SK-N-SH (cell line): ENCODE measurements around the gene TXNRD2. TPM values are rescaled to one million over a fixed set of nuclear protein-coding genes. Genes with fewer than 3 reads are reported as not detected.
A peak's percentile ranks its signal among the peaks of the same experiment; 100 is the strongest.
"Not testable (repeated sequence)": the region's sequence is repeated elsewhere in the genome, so short reads cannot be mapped to it uniquely, and the experiment has no call there.

Source experiments
- CTCF ChIA-PET: fragments of 300-600, 350-600 bp; formaldehyde crosslinking; extraction: SDS; loops from one replicate; lab custom pipeline; 2021; lab: Yijun Ruan, JAX
- POLR2A ChIA-PET: fragments of 350-600 bp; sonication (Branson Sonifier 250); formaldehyde crosslinking; extraction: SDS; loops from one replicate; lab custom pipeline; 2020; ENCODE audit warnings: antibody characterized with exemption, inconsistent platforms; lab: Yijun Ruan, JAX
- DNase-seq: peaks from one replicate; pipeline ENCODE4 v3.0.0; 2012
- H2AFZ ChIP-seq: fragments of 200-600 bp; sonication (generic); 2 replicates; pipeline ENCODE4 v1.8.1; 2016; ENCODE audit warnings: antibody characterized with exemption, mild to moderate bottlenecking, low read depth
- H3F3A ChIP-seq: fragments of 200-600 bp; sonication (generic); replicated peaks from 2 replicates; pipeline ENCODE3; 2016; ENCODE audit warnings: antibody characterized with exemption, mild to moderate bottlenecking; ENCODE audit not compliant: insufficient read depth
- H3K27ac ChIP-seq, 2 experiments: fragments of 200-500 bp in 1 of 2; fragments of 200-600 bp in 1 of 2; sonication (Bioruptor generic) in 1 of 2; sonication (generic), shearing (Covaris generic) in 1 of 2; 2 replicates each; pipeline versions ENCODE4 v1.5.1 to v1.6.1; 2014 to 2016; ENCODE audit warnings: low read depth in 2 of 2, inconsistent platforms in 1 of 2, low read length in 1 of 2, mild to moderate bottlenecking in 1 of 2, mixed read lengths in 1 of 2
- H3K27me3 ChIP-seq: fragments of 200-600 bp; sonication (generic), shearing (Covaris generic); 2 replicates; pipeline ENCODE4 v1.6.1; 2016; ENCODE audit warnings: mixed run types; ENCODE audit not compliant: insufficient read depth
- H3K36me3 ChIP-seq, 2 experiments: fragments of 200-500 bp in 1 of 2; fragments of 200-600 bp in 1 of 2; sonication (Bioruptor generic) in 1 of 2; sonication (generic) in 1 of 2; replicated peaks in 1 of 2; 2 replicates each; pipeline versions ENCODE3 to v1.5.1; 2014 to 2016; ENCODE audit warnings: low read length in 1 of 2, mild to moderate bottlenecking in 1 of 2; ENCODE audit not compliant: insufficient read depth in 2 of 2, control insufficient read depth in 1 of 2
- H3K4me1 ChIP-seq, 2 experiments: fragments of 200-500 bp in 1 of 2; fragments of 200-600 bp in 1 of 2; sonication (Bioruptor generic) in 1 of 2; sonication (generic), shearing (Covaris generic) in 1 of 2; 2 replicates each; pipeline versions ENCODE4 v1.5.1 to v1.6.1; 2014 to 2016; ENCODE audit warnings: low read depth in 1 of 2, low read length in 1 of 2, mixed run types in 1 of 2; ENCODE audit not compliant: insufficient read depth in 2 of 2, control insufficient read depth in 1 of 2
- H3K4me2 ChIP-seq: fragments of 200-600 bp; sonication (generic), shearing (Covaris generic); 2 replicates; pipeline ENCODE4 v1.6.1; 2017; ENCODE audit warnings: mixed run types
- H3K4me3 ChIP-seq, 2 experiments: fragments of 200-500 bp in 1 of 2; fragments of 200-600 bp in 1 of 2; sonication (Bioruptor generic) in 1 of 2; sonication (generic), shearing (Covaris generic) in 1 of 2; 2 replicates each; pipeline versions ENCODE4 v1.5.1 to v1.8.1; 2014 to 2016; ENCODE audit warnings: low read depth in 2 of 2, inconsistent platforms in 1 of 2, low read length in 1 of 2, mild to moderate bottlenecking in 1 of 2, mixed read lengths in 1 of 2, moderate library complexity in 1 of 2
- H3K79me2 ChIP-seq: fragments of 200-600 bp; sonication (generic); 2 replicates; pipeline ENCODE4 v1.8.1; 2017; ENCODE audit warnings: mild to moderate bottlenecking; ENCODE audit not compliant: insufficient read depth
- H3K9ac ChIP-seq: fragments of 200-600 bp; sonication (generic); 2 replicates; pipeline ENCODE4 v1.6.1; 2017; ENCODE audit warnings: mixed run types
- H3K9me2 ChIP-seq: fragments of 200-600 bp; sonication (generic); 2 replicates; pipeline ENCODE4 v1.6.1; 2017; ENCODE audit warnings: mixed run types
- H3K9me3 ChIP-seq: fragments of 200-600 bp; sonication (generic); 2 replicates; pipeline ENCODE4 v1.6.1; 2017; ENCODE audit warnings: mixed run types, mild to moderate bottlenecking, moderate library complexity
- H4K20me1 ChIP-seq: fragments of 200-600 bp; sonication (generic); 2 replicates; pipeline ENCODE4 v1.6.1; 2017; ENCODE audit warnings: mild to moderate bottlenecking, mixed run types; ENCODE audit not compliant: insufficient read depth
- CHD2 ChIP-seq: fragments of 150-350 bp; IDR thresholded peaks from 2 replicates; pipeline ENCODE4 v1.6.1; 2018; ENCODE audit warnings: low read length; ENCODE audit not compliant: partially characterized antibody
- ELF1 ChIP-seq: IDR thresholded peaks from 2 replicates; pipeline ENCODE4 v1.4.0; 2012
- EP300 ChIP-seq, 2 experiments: IDR thresholded peaks; 2 replicates each; pipeline versions ENCODE4 v1.4.0 to v1.6.1; 2012; ENCODE audit warnings: borderline replicate concordance in 1 of 2, low read depth in 1 of 2, low read length in 1 of 2
- FOSL2 ChIP-seq: IDR thresholded peaks from 2 replicates; pipeline ENCODE4 v1.4.0; 2012; ENCODE audit warnings: low read depth, mild to moderate bottlenecking, moderate library complexity, borderline replicate concordance
- FOXM1 ChIP-seq: IDR thresholded peaks from 2 replicates; pipeline ENCODE4 v1.4.0; 2012; ENCODE audit warnings: low read depth, mild to moderate bottlenecking
- GABPA ChIP-seq: IDR thresholded peaks from 2 replicates; pipeline ENCODE4 v1.4.0; 2012; ENCODE audit warnings: low read depth, mild to moderate bottlenecking
- IRF3 ChIP-seq: fragments of 150-350 bp; IDR thresholded peaks from 2 replicates; pipeline ENCODE4 v1.6.1; 2016; ENCODE audit warnings: mild to moderate bottlenecking, low read depth, low read length
- JUND ChIP-seq: IDR thresholded peaks from 2 replicates; pipeline ENCODE4 v1.4.0; 2012
- MAX ChIP-seq: IDR thresholded peaks from 2 replicates; pipeline ENCODE4 v1.4.0; 2012; ENCODE audit warnings: low read depth
- MEF2A ChIP-seq: IDR thresholded peaks from 2 replicates; pipeline ENCODE4 v1.4.0; 2012; ENCODE audit warnings: low read depth, borderline replicate concordance
- POLR2AphosphoS5 ChIP-seq: IDR thresholded peaks from 2 replicates; pipeline ENCODE4 v1.6.1; 2012; ENCODE audit warnings: low read depth, low read length
- RXRA ChIP-seq: IDR thresholded peaks from 2 replicates; pipeline ENCODE4 v1.4.0; 2012; ENCODE audit warnings: low read depth, mild to moderate bottlenecking, borderline replicate concordance
- SIN3A ChIP-seq: IDR thresholded peaks from 2 replicates; pipeline ENCODE4 v1.6.1; 2012; ENCODE audit warnings: low read depth, mild to moderate bottlenecking, low read length, moderate library complexity, borderline replicate concordance
- SMC3 ChIP-seq: IDR thresholded peaks from 2 replicates; pipeline ENCODE4 v1.6.1; 2012; ENCODE audit warnings: low read depth, low read length, improper control_type of control experiment
- TAF1 ChIP-seq: IDR thresholded peaks from 2 replicates; pipeline ENCODE4 v1.6.1; 2012; ENCODE audit warnings: low read depth, mild to moderate bottlenecking, low read length, moderate library complexity, borderline replicate concordance
- TEAD4 ChIP-seq: IDR thresholded peaks from 2 replicates; pipeline ENCODE4 v1.4.0; 2012; ENCODE audit warnings: mild to moderate bottlenecking, borderline replicate concordance; ENCODE audit not compliant: insufficient read depth
- WGBS: methylation state at CpG from one replicate; pipeline ENCODE4 v1.1.6; 2017; ENCODE audit warnings: low lambda C conversion rate; 5-methylcytosine and 5-hydroxymethylcytosine counted together
- polyA plus RNA-seq, 3 experiments: library from polyadenylated mRNA; depleted of rRNA; stranded (reverse); fragments of >200 nt; gene quantifications; 2 replicates each; pipeline ENCODE4 v1.2.3, GENCODE V29; 2012

The TXNRD2 gene
- polyA plus RNA-seq, 1 of the 3 experiments (the other 2 are of a cell fraction), result 34.7 TPM

GRCh38 chr22:19884954-19885751 lies 56.5 kb downstream of the TXNRD2 start:
- Histone ChIP-seq H3K4me3 (no peak overlapping the region), H3K79me2 (peaks cover 6% of the 10 kb centered on the region; the same call in 1 of the 2 replicates), H3K27me3 (no peaks in the 10 kb centered on the region), H3K4me2 (no peak overlapping the region), H3K36me3 (no peaks in the 10 kb centered on the region), H3K27ac (no peak overlapping the region), H3K9ac (no peak overlapping the region), H3K9me3 (no peaks in the 10 kb centered on the region), H2AFZ (no peak overlapping the region), H3K9me2 (no peaks in the 10 kb centered on the region), H3K4me1 (peaks cover 26 to 37% of the 10 kb centered on the region in 2 experiments; a peak in 3 of 4 replicates), H3F3A (peaks cover 18% of the 10 kb centered on the region), H4K20me1 (no peaks in the 10 kb centered on the region)
- TF ChIP-seq SMC3, result no peak
- no peak for TF ChIP-seq JUND
- TF ChIP-seq GABPA, result no peak
- TF ChIP-seq CHD2, result no peak
- TF ChIP-seq TAF1, result no peak
- no peak for TF ChIP-seq SIN3A
- no peak for TF ChIP-seq RXRA
- no peak for TF ChIP-seq ELF1
- TF ChIP-seq TEAD4, result no peak
- no peak for TF ChIP-seq POLR2AphosphoS5
- ChIA-PET POLR2A (no interaction called here), CTCF (interaction anchor here (0.7 to 2.2 kb wide), 6 partner anchors 9 to 154 kb away, joined by 3 to 18 read pairs (median 3); no protein-coding TSS in a partner anchor)
- DNase-seq, result no peak
- 97% methylated on average over 7 of the region's 26 CpGs for WGBS

- Histone ChIP-seq H4K20me1 (no peaks in the 10 kb centered on the region), H3K27me3 (no peaks in the 10 kb centered on the region), H3K4me3 (no peak overlapping the region), H3K9ac (no peak overlapping the region), H3K9me3 (no peaks in the 10 kb centered on the region), H3K79me2 (peaks cover 12% of the 10 kb centered on the region; the same call in 1 of the 2 replicates), H3K27ac (peak overlapping the region in 1 of 2 experiments; percentile 6; a peak in 1 of 4 replicates), H3K4me2 (no peak overlapping the region), H2AFZ (no peak overlapping the region), H3K36me3 (no peaks in the 10 kb centered on the region), H3K4me1 (peaks cover 22 to 42% of the 10 kb centered on the region in 2 experiments; a peak in 3 of 4 replicates), H3K9me2 (no peaks in the 10 kb centered on the region), H3F3A (peaks cover 18% of the 10 kb centered on the region)
- CTCF ChIA-PET, result interaction anchor here (0.7 to 2.2 kb wide), 5 partner anchors 8 to 153 kb away, joined by 3 to 18 read pairs (median 3); no protein-coding TSS in a partner anchor
- POLR2A ChIA-PET, result no interaction called here
- TF ChIP-seq TEAD4 (no peak), FOSL2 (no peak), SMC3 (no peak), FOXM1 (no peak), RXRA (no peak), MEF2A (no peak), IRF3 (no peak), SIN3A (no peak), MAX (no peak), EP300 (IDR thresholded peaks at IDR 0.05; ENCODE audit: borderline replicate concordance in 1 of 2, low read depth in 1 of 2, low read length in 1 of 2) (no peak)
- DNase-seq, result peak; percentile 31
- WGBS, result 94% methylated on average over 10 of the region's 15 CpGs
Observed at GRCh38 chr22:19884161-19884953, 57.3 kb downstream of the TXNRD2 start.

GRCh38 chr22:19883446-19883845 lies 58.2 kb downstream of the TXNRD2 start:
- H3K27me3 ChIP-seq, H3K36me3 ChIP-seq, H3K27ac ChIP-seq, H3K9ac ChIP-seq, POLR2A ChIA-PET, DNase-seq, H2AFZ ChIP-seq, H4K20me1 ChIP-seq, H3K4me3 ChIP-seq, H3K9me2 ChIP-seq, H3K9me3 ChIP-seq, H3K4me2 ChIP-seq: not testable (repeated sequence)
- H3K79me2 ChIP-seq, result peaks cover 20% of the 10 kb centered on the region; the same call in 1 of the 2 replicates
- H3K4me1 ChIP-seq, result peaks cover 25 to 49% of the 10 kb centered on the region in 2 experiments; a peak in 3 of 4 replicates
- peaks cover 18% of the 10 kb centered on the region for H3F3A ChIP-seq
- CTCF ChIA-PET, result interaction anchor here (1.0 to 2.2 kb wide), 3 partner anchors 19 to 152 kb away, joined by 3 to 18 read pairs (median 4); no protein-coding TSS in a partner anchor
- WGBS, result 100% methylated on average over 6 of the region's 8 CpGs
